NCI-H2107 treated with DMSO at 0.1 percent for 48 hours (cell line): ENCODE data around the gene FBN1.

Source experiments
- DNase-seq: peaks from one replicate; lab custom pipeline; 2025; ENCODE audit not compliant: unreplicated experiment; lab: John Stamatoyannopoulos, UW

The FBN1 gene

DNA sequence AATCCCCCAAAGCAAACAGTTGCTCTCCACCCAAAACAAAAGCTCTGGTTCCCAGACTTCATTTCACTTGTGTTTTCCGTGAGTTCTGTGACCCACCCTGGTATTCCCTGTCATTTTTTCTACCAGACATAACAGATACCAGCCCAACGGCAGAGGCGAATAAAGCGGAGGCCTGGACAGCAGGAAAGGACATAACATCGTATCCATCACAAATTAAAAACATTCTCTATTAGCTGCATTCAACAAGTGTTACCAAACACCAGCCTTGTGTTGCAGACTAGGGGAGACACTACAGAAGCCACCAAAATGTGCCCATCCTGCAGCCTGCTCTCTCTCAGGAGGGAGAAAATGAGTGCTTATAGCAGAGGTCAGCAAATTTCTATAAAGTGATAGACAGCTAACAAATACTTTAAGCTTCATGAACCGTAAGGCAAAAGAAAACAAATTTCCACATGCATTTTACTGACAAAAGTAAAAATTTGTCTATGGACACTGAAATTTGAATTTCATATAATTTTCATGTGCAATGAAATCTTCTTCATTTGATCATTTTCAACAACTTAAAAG, 7.1 kb upstream of the FBN1 start:
- DNase-seq: no peak

DNA sequence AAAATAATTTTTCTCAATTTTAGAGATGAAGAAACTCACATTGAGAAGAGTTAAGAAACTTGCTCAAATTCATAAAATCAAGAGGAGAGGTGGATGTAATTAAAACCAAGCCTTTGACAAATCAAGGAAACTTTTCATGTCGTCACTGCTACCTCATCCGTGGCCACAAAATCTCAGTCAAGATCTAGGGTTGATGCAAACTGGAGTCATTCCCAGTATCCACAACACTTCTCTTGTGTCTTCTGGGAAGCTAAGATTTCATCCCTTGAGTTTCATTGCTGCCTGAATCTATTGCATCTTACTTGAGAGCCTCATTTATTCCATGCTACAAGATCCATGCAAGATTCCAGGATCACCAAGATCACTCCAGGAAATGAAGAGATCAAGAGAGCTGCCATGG, 5.4 kb upstream of the FBN1 start:
- DNase-seq: no peak

DNA sequence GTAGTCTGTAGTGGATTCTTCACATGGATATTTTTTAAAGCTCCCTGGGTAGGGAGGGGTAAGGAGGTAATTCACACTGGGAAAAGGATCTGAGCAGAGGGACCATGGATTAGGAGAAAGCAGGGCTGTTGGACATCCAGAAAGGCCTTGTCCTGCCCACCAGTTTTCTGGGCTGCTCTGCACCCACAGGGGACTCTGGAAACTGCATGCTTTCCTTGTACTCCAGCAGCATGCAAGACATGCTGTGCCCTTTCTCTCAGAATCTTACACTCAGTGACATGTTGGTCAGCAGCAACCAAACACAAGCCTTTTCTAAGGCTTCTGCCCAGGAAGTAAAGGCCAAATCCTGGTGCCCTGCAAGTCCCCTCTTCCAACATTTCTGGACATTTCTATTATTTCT, 2.5 kb upstream of the FBN1 start:
- no peak for DNase-seq

DNA sequence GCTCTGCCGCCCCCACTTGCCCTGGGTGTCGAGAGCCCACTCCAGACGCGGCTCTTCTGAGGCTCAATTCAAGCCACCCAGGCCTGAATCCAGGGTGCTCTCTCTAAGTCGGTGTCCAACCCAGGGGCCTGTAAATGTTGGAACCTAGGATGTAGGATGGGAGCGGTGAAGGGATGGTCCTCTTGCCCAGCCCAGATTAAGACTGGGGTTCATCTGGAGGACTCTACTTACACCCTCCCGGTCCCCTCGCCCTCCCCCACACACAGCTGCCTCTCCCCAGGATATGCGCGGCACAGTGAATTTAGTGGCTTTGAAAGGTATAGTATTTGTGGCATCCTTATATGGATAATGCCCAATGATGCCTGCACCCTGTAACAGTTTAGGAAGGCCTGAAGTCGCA, 822 bp upstream of the FBN1 start:
- no peak for DNase-seq

DNA sequence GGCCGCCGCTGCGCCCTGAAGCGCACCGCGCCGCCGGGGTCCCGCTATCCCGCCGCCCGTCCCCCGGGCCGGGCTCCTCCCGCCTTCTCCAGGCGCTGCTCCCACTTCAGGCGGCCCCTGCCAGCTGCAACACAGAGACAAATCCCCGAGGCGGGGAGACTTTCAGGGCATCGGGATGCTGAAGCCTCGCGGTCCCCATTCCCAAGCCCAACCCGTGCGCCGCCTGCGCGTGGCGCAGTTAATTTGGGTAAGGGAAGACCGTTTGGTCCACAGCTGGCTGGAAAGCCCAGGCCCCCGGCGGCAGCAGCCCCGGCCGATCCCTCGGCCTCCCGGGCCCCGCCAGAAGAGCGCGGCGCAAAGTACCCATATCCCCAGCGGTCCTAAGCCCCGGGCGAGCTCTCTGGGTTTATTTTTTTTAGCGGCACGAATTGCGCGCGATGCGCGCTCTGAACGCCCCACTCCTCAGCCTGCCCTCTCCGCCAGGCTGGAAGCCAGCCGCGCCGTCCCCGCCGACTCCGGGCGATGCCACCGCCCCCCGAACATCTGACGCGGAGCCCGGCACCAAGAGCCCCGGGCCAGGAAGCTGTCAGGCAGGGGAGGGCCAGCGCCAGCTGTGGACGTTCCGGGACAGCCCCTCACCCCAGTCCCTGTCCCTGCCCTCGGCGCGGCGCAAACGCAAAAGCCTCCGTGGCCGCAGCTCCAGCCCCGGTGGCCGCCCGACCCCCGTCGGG, 517 bp downstream of the FBN1 start:
- no peak for DNase-seq

DNA sequence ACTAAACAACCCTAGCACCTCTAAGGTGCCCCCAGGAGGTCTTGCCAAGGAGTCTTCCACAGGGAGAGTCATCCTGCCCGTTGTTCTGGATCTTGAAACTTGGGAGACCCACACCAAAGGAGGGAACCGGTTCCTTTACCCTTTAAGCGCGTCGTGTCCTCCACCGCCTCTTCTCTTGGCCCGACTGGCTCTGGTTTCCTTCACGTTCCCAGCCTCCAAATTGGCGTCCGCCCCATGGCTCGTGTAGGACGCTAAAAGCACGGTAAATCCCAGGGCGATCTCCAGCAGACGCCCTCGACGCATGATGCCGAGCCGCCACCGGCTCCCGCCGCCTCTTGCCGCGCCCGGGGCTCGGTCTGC, 1.1 kb downstream of the FBN1 start:
- DNase-seq: no peak

DNA sequence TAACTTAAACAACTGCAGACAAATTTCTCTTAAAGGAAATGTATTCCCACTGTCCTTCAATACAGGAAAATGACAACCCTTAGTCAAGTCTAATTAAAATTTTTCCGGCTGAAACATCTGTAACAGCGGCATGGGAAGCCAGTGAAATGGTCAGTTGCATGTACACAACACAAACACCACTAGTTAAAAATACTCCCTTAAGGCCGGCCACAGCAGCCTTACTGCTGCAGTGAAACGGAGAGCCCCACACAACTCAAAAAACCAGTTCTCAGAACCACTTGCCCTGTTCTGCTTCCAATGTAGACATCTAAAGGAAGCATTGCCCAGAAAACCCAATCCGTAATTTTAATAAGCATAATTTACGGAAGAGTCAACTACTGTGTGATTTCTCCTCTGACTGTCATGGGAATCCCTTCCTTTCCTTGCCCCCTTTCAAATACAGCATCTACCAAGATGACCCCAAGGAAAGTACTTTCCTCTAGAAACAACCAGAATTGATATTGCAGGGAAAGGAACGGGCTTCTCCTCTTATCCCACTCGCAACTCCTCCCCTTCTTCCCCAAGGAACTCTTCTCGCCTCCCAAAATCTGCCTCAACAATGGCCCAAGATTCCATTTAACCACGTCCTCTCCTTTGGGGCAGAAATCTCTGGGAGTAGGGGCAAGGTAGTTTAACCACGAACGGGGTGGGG, 1.6 kb downstream of the FBN1 start:
- no peak for DNase-seq

DNA sequence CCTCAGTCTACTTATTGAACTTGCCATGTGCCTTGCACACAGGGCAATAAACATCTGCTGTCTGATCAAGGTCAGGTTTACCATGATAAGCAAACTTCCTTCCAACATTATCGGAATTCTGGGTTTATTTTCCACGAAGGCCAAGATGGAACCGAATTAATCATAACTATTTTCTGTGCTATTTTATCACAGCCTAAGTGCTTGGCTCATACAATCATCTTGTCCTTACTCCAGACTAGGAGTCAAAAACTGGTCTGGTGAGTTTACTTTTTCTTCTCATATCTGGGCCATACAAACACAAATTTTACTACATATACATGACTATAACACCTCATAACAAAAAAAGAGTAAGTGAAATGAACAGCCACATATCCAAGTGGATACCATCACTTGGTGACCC, 2.3 kb downstream of the FBN1 start:
- no peak for DNase-seq

DNA sequence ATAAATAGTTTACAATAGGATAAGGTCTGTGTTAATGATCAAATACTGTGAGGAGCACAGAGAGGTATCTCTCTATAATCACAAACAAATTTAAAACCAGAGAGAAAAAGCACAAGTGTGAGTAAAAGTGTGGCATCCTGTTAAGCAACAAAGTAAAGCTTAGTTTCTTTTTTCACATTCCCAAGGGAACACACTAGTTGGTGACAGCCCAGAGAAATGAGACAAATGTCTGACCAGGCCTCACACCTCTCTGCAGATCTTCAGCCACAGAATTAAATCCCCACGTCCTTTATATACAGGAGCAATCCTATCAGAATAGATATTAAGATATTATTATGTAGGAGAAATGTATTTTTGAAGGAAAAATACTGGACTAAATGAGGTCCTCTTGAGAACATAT, 2.7 kb downstream of the FBN1 start:
- no peak for DNase-seq

DNA sequence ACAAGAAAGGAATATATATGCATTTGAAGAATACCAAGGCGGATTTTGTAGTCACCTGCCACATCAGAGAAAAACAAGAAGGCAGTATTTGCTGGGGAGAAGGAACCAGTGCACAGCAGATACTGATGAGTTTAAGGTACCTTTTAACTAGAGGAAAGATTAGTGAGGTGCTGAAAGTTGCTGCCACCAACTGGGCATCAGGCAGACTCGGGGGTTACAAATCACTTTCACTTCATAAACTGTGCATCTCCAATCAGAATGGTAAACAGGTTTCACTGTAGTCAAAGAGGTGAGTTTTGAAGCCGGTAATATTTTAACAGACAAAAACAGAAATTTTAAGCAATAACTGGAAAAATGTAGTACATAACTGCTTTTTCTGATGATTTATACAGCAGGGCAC, 4.1 kb downstream of the FBN1 start:
- DNase-seq: no peak

DNA sequence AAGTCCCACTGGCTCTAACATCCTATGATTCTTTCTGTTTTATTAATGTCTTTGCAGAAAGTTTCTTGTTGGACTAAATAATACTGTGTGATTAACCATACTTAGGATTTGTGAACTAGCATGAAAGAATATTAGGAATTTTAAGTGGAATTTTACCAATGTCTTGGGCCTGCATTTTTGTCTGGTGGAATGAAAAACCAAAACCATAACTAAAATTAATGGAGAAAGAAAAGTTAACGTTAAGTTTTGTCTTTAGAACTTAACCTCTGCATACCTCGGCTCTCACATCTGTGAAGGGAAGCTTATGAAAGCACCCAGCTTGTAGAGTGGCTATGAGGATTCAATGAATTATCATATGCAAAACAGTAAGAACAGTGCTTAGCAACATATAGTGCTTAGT, 6.5 kb downstream of the FBN1 start:
- no peak for DNase-seq

DNA sequence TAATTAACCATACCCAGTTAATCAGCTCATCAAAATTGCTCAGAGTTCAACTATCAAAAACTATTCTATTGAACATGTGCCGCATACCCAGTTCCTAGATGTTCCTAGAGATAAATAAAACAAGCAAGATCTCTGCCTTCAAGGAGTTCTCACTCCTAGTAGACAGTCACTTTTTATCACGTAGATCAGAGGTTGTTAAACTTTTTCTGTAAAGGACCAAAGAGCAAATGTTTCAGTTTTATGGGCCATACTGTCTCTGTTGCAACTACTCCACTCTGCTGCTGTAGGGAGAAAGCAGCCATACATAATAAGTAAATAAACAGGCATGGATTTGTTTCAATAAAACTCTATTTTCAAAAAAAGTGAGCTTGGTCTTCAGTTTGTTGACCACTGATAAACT, 7.9 kb downstream of the FBN1 start:
- no peak for DNase-seq

DNA sequence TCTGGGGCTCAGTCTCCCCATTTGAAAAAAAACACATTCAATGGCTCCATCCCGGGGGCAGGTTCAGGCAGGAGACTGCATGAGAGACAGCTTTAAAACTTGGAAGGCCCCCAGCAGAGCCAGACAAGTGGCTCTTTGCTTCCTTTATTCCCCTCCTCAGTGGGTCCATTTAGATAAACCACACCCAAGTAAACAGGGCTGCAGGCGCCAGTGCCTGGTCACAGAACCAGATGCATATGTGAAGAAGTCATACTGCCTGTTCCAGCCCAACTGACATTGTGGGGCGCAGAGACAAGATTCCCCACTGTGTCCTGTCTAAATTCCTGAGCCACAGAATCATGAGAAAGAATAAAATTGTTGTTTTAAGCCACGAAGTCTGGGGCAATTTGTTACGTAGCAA, 9.0 kb downstream of the FBN1 start:
- no peak for DNase-seq

DNA sequence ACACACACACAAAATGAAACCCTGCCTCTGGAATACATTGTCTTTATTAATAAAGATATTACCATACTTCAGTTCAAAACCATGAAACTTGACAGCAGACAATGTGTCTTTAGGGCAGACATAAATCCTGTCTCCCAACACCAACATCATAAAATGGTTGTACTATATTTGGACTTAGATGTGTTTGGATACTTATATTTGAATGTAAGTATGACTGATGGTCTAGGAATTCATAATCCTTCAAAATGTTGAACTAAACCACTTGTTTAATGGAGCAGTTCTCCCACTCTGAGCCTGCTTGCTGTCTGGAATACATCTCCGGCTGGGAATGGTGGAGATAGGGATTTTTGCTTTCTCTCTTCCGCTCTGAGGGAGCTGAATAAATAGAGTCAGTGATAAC, 10.6 kb downstream of the FBN1 start:
- no peak for DNase-seq

DNA sequence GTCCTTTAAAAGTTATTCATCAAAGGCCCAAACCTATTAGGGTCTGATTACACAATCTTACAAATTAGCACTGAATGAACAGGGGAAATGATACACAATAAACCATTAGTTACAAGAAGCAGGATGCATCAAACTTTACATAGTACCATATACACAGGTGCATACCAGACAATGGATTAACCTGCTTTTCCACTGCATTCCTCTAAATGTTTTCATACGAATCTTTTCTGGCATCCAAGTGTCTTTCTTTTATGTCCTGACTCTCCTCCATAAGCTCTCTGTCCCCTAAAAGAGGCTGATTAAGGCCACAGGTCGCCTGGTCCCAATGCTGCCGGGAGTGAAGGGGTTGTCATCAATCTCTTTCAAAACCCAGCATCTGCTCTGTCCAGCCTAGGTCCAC, 11.4 kb downstream of the FBN1 start:
- DNase-seq: no peak

DNA sequence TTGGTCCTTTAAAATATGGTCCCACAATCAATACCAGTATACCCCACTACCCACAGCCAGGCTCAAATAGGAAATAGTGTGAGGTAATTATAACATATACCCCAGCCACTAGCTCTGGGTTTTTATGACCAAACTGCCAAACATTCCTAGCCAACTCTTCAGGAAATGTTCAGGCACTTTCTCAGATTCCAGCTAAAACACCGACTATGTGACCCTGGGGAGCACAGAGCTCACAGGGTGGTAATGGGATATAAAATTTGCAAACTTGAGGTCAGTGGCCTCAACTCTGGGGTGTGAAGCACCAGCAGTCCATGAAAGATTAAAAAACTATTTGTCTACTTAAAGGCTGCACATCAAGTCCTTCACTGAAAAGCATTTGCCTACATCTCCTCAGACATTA, 12.9 kb downstream of the FBN1 start:
- DNase-seq: no peak

DNA sequence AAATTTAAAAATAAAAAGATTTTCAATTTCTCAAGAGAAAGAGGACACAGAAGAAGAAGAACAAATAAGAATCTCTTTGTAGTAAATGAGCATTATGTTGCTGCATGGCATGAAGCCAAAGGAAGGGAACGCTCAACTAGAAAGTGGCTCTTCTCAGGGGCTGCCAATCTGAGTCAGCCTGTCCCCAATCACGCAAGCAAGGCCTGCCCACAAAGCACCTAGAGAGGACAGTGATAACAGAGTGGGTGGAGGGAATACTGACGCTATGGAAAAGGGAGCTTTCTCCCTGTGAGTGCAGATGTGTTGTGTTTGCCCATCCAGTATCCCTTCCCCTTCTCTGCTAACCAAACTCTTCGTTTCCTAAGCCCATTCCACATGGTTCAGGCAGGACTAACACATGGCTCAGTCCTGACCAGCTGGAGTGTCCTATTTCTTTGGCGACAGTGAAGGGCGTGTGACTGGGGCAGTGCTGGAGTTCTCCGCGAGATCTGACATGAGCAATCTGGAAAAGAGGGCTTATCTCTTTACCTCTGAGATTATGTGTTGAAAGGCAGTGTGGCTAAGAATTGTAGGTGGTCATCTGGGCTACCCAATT, 14.2 kb downstream of the FBN1 start:
- DNase-seq: no peak

DNA sequence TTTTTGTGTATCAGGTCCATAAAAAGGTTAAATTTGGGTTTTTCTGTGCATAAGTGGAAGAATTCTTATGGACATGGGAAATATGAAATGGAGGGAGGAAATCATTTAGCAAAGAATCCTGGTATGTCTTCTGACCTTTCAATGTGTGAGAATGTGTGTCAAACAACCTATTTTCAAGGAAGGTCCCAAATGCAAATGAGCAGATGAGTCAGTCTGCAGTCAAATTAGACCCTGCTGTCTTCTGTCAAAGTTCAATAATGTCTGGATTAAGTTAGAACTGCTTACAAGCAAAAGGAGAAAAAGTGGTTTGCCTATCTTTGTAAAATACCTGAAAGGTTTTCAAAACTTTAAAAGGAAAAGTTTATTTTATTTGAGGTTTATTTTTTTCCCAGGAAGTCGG, 15.3 kb downstream of the FBN1 start:
- DNase-seq: no peak

DNA sequence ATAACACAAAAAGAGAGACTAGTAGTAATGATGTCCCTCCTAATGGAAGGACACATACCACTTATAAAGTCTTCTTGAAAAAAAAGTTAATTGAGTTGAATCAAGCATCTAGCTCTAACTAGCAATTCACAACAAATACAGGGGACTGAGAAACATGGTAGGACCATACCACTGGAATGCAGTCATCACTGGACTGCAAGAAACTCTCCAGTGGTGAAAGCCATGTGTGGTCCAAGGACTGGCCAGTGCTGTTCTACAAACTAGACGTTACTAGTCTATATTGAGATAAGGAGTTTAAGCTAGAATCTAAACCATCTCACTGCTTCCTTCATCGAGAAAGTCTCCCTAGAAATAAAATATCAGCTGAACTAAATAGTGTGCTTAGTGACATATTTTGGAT, 16.7 kb downstream of the FBN1 start:
- no peak for DNase-seq

DNA sequence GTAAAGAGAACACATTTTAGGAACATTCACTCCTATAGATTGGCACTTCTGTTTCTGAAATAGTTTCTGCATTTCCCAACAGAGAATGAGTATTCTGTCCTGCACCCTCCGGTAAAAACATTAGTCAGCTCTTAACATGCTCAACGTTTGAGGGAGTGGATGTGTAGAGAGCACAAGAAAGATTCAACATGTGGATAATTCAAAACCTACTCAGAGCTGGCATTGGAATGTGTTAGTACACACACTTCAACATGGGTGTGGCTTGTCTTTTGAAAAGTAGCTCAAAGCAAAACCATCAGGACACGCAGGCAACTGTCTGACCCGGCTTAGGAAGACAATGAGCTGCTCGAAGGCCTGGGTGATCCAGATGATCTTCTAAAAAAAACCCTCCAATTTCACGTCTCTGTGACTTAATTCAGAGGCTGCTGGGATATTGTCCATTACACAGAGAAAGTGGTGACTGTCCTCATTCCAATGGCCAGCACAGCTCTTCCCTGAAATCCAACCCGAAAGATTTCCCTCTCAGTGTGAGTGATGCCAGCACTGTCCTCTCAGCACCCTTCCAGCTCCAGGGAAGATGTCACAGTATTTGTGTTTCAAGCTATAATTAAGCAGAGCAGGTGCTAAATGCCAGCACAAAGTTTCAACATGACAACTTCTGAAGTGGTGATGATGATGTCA, 18.1 kb downstream of the FBN1 start:
- no peak for DNase-seq

DNA sequence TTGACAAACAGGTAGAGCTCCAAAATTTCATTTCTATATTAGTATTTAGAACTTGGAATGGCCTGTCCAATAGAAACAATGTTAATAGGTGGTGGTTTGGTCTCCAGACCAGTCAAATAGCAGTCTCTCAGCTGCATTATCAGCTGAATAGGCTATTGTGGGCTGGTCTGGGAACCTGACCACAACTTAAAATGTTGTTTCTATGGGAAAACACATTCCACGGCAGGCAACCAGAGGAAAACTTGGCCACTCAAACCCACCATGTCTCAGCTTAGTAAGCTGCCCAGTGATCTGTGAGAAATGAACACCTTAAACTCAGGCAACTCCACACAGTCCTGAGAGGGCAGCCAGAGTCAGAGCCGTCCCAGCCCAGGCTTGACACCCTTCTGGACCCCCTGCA, 20.4 kb downstream of the FBN1 start:
- DNase-seq: no peak

DNA sequence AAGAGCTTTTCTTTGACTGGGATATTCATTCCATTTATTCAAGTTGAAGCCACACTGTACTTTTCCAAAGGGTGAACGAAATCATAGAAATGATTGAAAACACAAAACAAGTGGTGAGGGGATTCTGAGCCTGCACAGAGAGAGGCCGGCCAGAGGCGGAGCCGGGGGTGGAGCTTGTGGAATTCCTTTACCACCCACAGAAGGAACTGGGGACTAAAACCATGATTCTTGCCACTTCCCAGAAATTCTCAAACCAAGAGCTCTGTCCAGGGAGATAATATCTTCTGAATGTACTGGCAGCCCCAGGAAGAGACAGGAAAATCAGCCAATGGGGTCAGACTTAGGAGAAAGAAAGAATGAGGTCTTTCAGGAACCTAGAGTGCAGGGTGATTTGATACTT, 20.8 kb downstream of the FBN1 start:
- no peak for DNase-seq
